SHP77 treated with DMSO at 0.1 percent for 48 hours (cell line): ENCODE results near the gene SPTB.
A peak's percentile ranks its signal among the peaks of the same experiment; 100 is the strongest.

Source experiments
- DNase-seq: peaks from one replicate; lab custom pipeline; 2025; lab: John Stamatoyannopoulos, UW

The SPTB gene

DNA sequence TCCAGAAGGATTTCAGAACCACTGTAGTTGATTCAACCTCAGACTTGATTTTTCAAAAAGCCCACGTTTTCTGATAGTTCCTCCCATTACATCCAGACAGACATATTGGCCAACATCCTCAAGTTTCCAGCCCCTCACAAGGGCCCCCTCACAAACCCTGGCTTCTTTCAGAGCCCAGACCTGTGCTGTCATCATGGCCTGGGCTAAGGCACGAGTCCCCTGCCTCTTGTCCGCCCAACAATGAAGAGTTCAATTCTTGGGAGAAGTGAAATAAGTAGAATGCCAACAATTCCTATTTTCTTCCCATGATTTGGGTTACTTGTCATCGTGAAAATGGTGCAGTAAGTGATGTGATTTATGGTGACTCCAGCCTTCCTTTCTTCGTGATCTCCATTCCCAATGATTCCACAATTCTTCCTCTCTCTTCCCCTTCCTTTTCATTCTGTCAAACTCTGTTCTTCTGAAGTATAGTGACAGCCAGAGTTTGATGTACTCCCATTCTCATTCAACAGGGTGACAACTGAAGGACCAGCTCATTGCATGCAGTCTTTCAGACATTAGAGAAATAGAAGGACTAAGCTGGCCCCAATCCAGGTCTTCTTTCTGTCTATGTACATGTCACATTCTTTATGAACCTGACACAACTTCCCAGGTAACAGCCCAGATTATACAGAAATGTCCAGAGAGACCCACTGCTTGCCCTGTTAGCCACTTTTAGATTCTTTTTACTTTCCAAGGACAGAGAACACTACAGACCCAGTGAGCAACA is 29.2 kb downstream of the SPTB start:
- DNase-seq = no peak

DNA sequence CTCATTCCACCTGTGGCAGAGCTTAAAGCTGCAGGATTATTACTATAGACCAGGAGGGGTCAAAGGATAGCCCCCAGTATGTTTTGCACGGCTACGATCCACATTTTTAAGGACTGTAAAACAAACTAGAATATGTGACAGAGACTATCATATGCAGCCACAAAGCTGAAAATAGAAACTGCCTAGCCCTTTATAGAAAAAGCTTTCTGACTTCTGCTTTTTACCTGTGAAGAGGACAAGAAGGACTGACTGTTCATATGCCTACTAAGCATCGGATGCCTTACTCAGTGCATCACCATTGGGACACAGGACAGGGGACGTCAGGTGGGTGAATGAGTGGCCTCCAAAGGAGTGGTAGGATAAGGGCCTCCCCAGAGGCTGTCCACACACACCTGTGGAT is 29.8 kb downstream of the SPTB start:
- DNase-seq = no peak

DNA sequence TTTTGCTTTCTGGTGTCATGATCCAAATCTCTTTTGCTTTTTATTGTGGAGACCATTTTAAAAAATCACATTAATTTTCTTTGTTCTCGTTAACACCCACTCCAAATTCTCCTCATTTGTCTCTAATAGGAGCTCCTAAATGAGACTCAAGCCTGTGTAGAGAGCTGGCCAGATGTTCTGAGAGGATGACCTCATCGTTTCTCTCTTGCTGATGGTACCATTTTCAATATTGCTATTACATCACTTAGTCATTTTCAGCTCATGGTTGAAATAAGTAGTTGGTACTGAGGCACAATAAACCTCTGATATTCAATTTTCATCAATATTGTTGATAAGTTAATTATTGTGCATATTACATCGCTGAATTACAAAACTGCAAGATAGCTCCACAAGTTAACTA is 31.5 kb downstream of the SPTB start:
- DNase-seq = no peak

DNA sequence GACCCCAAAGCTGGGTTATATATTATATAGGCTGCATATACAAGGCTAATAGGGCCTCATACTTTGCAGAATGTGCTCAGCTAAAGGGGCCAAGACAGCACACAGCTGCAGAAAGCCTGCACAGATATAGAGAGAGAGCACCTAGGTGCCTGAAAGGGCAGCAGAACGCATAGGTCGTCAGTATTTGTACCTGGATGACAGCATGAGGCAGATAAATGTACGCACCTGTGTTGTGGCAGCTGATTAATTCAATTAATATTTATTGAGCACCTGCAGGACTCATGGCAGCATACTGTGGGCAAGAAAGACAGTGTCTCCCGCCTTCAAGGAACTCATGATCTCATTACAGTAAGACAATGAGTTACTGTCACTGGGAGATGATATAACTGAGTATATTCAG is 33.4 kb downstream of the SPTB start:
- DNase-seq = no peak

DNA sequence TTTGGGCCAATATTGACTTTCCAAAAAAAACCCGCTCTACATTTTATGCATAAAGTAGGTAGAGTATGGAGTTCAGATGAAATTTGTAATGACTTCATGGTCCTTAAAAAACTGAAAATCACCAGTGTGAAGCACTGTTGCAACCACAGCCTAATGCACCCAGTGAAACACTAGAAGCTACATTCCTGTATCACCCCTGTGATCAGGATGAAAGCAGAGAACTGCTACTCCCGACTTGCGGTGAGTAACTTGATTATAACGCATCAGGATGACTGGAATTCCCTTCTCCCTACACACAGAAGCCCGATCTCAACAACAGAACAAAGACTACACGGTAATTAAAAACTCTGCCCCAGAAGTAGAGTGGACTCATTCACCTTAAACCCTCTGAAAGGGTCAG is 33.8 kb downstream of the SPTB start:
- no peak for DNase-seq

DNA sequence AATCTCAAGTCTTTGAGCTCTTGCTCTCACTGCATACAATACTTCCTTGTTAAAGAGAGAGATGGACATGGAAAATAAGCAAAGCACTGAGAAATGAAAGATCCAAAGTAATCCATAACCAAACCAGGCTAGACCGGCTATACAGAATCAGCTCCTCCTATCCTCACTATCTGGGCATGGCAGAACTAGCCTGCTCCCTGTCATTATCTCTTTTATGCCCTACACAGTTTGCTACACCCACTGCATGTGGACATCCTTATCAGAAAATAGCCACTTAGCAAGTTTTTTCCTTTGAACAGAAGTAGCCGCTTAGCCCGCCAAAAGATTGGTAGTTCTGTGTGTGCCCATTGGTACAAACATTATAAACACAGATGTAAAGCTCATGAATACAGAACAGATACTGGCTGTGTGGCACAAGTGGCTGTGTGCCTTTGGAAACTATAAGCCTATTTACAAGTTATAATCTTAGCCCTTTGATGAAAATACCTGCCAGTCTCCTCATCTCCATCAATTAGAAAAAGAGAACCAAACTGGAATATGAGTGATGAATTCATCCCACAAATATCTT is 34.7 kb downstream of the SPTB start:
- no peak for DNase-seq

DNA sequence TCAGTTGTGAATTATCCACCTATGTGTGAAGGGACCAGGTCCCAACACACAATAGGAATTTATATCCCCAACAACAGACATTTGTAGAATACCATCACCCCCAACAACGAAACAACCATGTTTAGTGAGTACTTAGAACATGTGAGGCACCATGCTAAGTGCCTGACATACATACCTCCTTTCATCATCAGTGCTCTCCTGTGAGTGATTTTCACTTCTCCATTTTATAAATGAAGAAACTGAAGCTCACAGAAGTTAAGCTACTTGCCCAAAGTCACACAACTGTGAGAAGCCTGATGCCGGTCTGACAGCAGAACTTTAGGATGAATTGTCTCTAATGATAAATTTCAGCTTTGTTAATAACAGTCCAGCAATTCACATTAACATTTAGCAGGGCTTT is 35.4 kb downstream of the SPTB start:
- no peak for DNase-seq

DNA sequence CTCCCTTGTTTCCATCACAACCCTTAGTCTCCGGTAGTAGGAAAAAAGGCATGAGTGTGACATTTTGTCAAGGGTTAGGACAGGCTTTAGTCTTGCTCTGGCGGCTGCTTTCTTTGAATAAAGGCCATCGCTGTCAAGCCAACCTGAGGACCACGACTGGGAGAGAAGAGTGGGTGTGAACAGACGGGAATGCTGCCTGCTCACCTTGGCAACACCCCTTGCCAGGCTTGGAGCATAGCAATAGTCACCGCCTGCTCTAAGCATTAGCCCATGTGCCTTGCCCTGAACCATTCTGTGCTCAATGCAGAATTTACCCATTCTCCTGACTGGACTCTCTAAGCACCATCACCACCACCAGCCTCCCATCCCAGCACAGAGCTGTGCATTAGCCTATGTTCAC is 36.2 kb downstream of the SPTB start:
- DNase-seq = no peak

DNA sequence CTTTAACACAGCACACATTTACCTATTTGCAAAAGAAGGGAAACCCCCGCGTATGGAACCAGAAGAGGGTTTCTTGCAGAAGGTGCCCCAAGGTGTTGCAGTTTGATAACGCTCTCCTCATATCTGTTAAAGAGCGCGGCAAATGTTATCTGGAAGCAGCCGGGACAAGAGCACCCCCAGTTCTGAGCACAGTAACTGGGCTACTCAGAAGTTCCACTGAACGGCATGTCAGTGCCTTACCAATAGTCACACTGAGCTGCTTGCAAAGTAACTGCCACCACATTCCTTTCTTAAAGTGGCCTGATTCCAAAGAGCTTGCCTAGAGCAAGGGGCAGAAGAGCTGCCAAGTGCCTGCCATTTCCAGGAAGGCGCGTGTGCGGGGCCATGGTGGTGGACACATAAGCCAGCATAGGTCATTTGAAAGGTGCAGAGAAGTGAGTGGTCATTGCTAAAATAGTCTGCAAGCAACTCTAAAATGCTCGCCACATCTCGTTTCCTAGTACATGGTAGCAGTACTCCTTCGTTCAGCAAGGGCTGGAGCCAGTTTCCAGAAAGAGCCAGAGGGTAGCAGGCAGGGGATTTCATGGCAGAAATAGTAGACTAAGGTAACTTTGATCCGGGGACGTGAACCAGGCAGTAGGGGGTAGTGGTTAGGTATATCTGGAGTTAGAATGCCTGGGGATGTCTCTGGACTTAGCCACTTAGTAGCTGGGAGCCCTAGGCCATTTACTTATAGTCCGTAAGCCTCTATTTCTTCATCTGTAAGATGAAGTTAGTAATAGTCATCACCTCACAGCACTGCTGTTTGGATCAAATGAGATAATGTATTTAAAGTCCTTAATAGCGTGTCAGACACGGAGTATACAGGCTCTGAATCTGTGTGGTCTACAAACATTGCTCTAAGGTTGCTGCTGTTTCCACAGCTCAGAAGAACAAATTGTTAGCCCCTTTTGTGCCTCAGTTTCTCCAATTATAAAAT is 37.6 kb downstream of the SPTB start:
- no peak for DNase-seq

DNA sequence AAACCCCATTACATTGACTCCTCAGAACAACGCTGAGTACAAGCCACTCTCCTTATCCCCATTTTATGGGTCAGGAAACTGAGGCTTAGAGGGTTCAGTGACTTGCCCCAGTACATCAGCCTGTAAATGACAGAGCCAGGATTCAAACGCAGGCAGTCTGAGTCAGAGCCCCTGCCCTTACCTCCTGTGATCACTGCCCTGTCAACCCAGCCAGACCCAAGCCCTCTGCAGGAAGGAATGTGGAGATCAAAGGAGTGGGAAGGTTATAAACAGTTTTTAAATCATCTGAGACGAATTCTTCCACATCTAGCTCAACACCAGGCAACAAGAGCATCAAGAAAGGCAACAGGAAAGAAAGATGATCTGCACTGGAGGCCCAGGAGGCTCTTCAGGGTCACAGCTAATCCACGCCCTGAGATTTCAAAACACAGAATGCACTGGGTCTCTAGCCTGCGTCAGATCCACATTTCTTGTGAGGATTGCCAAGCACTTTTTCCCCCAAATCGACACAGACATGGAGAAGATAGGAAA is 38.5 kb downstream of the SPTB start:
- DNase-seq = no peak

DNA sequence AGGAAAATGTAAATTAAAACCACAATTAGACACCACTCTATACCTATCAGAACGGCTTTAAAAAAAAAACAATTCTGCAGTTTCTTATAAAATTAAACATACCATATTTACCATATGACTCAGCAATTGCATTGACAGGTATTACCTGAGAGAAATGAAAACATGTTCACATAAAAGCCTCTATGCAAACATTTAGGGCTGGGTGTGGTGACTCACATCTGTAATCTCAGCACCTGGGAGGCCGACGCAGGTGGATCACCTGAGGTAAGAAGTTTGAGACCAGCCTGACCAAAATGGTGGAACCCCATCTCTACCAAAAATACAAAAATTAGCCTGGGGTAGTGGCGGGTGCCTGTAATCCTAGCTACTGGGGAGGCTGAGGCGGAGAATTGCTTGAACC is 41.1 kb downstream of the SPTB start:
- no peak for DNase-seq

DNA sequence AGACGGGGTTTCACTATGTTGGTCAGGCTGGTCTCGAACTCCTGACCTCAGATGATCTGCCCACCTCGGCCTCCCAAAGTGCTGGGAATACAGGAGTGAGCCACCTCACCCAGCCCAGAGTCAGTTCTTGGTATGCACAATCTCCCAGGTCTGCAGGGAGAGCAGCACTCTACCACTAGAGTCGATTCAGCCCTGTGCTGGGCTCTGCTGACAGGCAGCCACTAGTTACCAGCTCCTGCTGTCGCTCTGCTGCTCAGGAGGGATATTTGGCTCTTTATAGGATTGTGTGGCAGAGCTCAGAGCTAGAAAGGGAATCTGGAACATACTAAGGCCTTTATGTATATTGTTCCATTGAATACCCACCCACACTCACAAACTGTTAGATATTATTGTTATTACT is 44.3 kb downstream of the SPTB start:
- no peak for DNase-seq

DNA sequence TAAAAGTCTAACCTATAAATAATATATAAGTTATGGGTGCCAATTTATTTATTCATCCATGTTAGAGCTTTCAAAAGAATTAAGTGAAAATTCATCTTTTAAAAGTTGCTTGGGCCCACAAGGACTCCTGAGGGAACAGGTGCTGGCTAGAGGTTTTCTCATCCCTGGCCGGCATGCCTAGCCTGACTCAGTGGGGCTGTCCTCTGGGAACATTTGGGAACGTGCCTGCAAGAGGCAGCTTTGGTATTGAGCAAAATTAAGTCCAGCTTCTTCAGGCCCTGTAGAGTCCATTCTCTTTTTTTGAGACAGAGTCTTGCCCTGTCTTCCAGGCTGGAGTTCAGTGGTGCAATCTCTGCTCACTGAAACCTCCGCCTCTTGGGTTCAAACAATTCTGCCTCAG is 44.7 kb downstream of the SPTB start:
- DNase-seq = no peak

DNA sequence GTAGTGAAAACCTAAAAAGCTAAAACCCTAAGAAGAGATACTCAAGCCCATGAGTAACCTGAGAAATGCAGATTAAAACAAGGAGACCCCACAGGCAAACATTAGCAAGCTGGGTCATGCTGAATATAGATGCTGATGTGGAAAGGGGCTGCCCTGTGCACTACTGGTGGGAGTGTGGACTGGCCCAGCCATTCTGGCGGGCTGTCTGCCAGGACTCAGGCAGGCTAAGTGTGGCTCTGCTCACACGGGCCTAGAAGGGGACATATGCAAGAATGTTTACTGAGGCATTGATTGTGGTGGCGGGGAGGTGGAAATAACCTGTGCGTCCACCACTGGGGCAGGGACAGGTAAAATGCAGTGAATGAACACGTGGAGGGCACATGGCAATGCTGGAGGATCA is 48.3 kb downstream of the SPTB start:
- DNase-seq = no peak

DNA sequence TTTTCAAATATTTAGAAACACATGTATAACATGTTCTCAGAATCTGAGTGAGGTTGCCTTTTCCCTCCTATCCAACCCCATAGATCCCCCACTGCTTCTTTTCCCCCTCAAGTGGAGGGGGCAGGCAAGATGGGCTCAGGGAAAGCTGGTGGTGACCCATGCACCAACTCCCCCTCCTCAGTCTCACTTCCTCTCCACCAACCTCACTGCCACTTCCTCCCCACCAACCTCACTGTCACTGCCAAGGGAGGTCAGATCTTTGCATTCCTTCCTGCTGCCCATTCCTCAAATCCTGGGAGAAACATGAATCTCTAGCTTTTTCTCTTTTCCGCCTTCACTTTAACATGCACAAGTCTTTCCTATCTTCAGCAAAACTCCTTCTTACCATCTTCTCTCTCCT is 48.7 kb downstream of the SPTB start:
- DNase-seq = no peak

DNA sequence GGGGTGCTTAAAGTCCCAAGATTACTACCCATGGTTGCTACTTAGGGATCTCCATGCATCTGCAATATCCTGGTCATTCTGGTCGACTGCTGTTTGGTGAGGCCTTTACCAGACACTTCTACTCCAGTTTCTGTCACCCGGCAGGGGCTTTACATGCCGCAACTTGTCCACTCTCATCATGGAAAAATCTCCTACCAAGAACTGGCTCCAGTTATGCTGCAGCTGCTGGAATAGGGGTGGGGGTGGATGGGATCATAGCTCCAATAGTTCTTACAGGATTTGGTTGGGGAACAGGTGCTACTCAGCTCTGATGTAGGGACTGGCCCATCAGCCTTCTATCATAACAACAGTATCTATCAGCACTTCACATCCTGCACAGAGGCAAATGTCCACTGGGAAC is 51.6 kb downstream of the SPTB start:
- peak; percentile 90 for DNase-seq

DNA sequence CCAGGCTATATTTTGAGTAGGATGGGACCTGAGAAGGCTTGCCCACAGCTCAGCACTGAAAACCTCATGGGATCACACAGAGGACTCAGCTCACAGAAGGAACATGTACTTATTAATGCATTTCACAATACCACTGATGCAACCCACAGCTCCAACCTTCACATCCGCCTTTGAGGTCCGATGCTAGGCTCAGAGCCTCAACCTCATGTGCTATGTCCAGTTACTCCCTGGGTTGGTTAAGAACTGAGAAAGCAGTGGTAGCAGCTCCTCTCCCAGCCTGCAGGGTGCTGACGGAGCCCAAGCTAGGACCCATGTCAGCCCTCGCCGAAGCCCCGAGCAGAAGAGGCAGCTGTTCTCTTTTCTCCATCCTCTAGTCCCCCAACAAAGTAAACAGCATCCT is 52.9 kb downstream of the SPTB start:
- DNase-seq = peak; percentile 56

DNA sequence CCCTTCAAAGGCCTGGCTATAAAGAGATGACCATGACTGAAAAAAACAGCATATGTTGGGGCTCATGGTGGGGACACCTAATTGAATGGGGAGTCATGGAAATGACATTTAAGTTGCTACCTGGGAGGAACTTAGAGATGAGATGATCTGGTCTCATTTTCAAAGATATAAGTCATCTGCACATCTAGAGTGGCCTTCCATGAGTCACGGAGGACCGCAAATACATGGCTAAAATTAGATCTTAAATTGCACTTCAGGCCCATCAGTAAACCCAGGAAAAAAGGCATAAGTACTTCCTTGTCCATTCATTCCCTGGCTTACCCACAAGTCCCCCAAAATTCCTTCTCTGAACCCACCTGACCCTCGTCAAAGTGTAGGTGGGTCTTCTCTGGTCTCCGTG is 53.4 kb downstream of the SPTB start:
- no peak for DNase-seq

DNA sequence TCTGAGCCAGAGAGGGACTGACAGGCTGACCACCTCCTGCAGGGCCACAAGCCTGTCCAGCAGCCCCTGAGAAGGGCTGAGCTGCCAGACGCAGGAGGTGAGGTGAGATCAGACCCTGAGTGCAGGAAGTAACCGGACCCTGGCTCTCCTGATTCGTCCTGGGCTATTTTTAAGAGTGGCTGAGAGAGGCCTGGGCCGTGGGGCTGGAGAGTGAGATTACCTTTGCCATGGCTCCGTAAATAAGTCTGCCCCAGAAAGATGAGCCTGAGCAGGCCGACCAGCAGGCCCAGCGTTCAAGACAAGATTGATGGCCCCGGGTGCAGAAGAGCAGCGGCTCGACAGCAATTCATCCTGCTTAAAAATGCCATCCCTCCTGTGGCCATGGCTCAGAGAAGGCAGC is 54.2 kb downstream of the SPTB start:
- DNase-seq = no peak

DNA sequence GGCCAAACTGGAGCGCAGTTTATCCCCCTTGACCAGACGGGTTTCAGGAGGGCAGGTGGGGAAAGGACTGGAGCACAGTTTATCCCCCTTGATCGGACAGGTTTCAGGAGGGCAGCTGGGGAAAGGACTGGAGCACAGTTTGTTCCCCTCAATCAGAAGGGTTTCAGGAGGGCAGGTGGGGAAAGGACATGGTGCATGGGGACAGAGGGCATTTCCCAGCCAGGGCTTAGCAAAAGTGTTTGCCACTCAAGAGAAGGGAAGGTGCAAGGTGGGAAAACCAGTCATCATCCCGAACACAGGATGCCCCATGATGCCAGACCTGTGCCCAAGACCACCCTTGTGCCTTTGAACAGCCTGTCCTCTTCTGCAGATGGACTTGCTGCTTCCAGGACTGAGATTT is 54.7 kb downstream of the SPTB start:
- DNase-seq = no peak

DNA sequence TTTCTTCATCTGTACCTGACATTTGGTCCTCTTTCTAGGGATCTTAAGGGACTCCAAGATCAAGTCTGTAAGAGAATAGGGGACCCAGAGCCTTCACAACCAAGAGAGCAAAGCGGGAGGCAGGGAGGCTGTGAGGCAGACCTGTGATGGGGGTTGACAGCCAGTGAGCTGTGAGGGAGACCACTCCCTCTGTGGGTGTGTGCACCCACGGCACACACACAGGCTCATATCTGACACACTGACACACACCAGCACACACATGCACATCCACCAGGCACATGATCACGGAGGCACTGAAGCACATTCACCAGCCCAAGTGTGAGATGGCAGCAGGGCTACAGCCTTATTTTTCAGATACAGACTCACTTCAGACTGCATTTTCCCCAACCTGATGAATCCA is 55.2 kb downstream of the SPTB start:
- no peak for DNase-seq

DNA sequence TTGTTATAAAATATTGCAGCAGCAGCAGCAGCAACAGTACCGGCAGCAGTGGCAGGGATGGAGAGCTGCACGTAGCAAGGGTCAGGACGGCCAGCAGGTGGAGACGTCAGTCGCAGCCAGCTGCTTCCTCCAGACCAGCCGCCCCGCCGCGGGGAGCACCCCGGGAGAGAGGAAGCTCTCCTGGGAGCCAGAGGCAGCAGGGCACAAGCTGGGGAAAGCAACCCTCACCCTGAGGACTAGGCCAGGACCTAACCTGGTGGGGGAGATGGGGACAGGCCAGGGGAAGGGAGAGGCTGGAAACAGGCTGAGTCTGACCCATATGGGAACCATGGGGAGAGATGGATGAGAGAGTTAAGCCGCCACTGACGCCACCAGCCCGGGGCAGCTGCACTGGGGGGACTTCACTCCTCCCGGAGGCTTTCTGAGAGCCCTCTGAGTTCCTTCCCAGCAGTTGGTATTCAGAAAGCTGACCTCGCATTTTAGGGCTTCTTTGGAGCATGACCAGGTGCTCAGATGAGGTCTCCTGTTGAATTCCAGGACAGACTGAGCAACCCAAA is 56.3 kb downstream of the SPTB start:
- DNase-seq = peak; percentile 80
